Measurements from ENCODE around the gene TMEM100. TPM values are rescaled to one million over a fixed set of nuclear protein-coding genes. Genes with fewer than 3 reads are reported as not detected.

Gene TMEM100
- total and polyA plus RNA-seq, 2 of the 8 experiments (the other 6 are each of a cell fraction or from before 2014, with no cell fraction given): 0.36 to 0.48 TPM

DNA sequence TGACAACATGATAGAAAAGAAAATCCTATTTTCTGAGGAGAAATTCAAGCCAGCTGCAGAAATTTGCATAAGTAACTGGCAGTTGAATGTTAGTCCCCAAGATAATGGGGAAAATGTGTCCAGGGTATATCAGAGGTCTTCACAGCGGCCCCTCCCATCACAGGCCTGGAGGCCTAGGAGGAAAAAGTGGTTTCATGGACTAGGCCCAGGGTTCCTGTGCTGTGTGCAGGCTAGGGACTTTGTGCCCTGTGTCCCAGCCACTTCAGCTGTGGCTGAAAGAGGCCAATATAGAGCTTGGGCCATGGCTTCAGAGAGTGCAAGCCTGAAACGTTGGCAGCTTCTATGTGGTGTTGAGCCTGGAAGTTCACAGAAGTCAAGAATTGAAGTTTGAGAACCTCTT is 35.6 kb downstream of the TMEM100 start:
- Histone ChIP-seq H3K9me3 (ENCODE audit: insufficient read depth in 2 of 2, low read depth in 1 of 2, low read length in 1 of 2) (peaks cover 5 to 10% of the 10 kb centered on the region in 2 experiments; a peak in 3 of 4 replicates), H3K4me1 (replicated peaks in 1 of 4; ENCODE audit: control insufficient read depth in 3 of 4, insufficient read depth in 4 of 4, low read length in 3 of 4) (no peaks in the 10 kb centered on the region), H3K56ac (replicated peaks; ENCODE audit: insufficient read length, low read depth, low read length) (no peak overlapping the region), H2AK5ac (ENCODE audit: low read depth, low read length) (no peak overlapping the region), H2AFZ (ENCODE audit: low read length) (no peak overlapping the region), H2BK15ac (ENCODE audit: low read length) (no peak overlapping the region), H4K20me1 (replicated peaks in 1 of 2; ENCODE audit: control insufficient read depth in 1 of 2, insufficient read depth in 2 of 2, low read length in 2 of 2) (no peaks in the 10 kb centered on the region), H2BK20ac (ENCODE audit: low read length) (no peak overlapping the region), H3K79me1 (ENCODE audit: low read depth, low read length) (no peaks in the 10 kb centered on the region), H3K36me3 (ENCODE audit: control insufficient read depth in 2 of 4, insufficient read depth in 4 of 4, low read length in 3 of 4) (no peaks in the 10 kb centered on the region), H3K14ac (ENCODE audit: insufficient read length) (no peak overlapping the region), H3K27me3 (replicated peaks in 1 of 4; ENCODE audit: control insufficient read depth in 3 of 4, extremely low read depth in 1 of 4, insufficient read depth in 3 of 4, low read length in 3 of 4) (no peaks in the 10 kb centered on the region), H3K9ac (replicated peaks in 1 of 4; ENCODE audit: extremely low read depth in 1 of 4, low read depth in 3 of 4, low read length in 3 of 4) (no peak overlapping the region), H3K27ac (ENCODE audit: low read depth, low read length) (no peak overlapping the region), H3K23me2 (ENCODE audit: low read depth, low read length) (no peaks in the 10 kb centered on the region), H3K4ac (replicated peaks; ENCODE audit: insufficient read length, low read depth, low read length) (no peak overlapping the region), H3K4me3 (ENCODE audit: extremely low read depth in 1 of 4, insufficient read depth in 2 of 4, low read depth in 3 of 4, low read length in 4 of 4) (no peak overlapping the region), H3K18ac (ENCODE audit: extremely low read depth, low read length) (no peak overlapping the region), H3K23ac (ENCODE audit: insufficient read length) (no peak overlapping the region), H2BK12ac (ENCODE audit: low read depth, low read length) (no peak overlapping the region), H3K4me2 (ENCODE audit: insufficient read depth in 1 of 2, low read depth in 2 of 2, low read length in 2 of 2) (no peak overlapping the region), H4K5ac (ENCODE audit: insufficient read length, low read depth, low read length) (no peak overlapping the region), H4K8ac (ENCODE audit: extremely low read depth, insufficient read depth, low read length) (no peak overlapping the region), H4K91ac (replicated peaks; ENCODE audit: insufficient read length, low read length) (no peak overlapping the region), H2BK120ac (replicated peaks; ENCODE audit: low read depth, low read length) (no peak overlapping the region), H2BK5ac (ENCODE audit: low read depth, low read length) (no peak overlapping the region), H3K79me2 (ENCODE audit: control insufficient read depth in 1 of 2, insufficient read depth in 2 of 2, low read length in 2 of 2) (no peaks in the 10 kb centered on the region)
- CTCF ChIA-PET (ENCODE audit: partially characterized antibody): interaction anchor here (0.6 to 1.1 kb wide), 2 partner anchors 31 to 48 kb away, joined by 3 to 4 read pairs; no protein-coding TSS in a partner anchor
- TF ChIP-seq CTBP2 (IDR thresholded peaks at IDR 0.05; ENCODE audit: borderline replicate concordance, insufficient read depth, insufficient read length, low read length) (no peak), EP300 (IDR thresholded peaks at IDR 0.05; ENCODE audit: borderline replicate concordance in 1 of 2, low read depth in 2 of 2, low read length in 2 of 2) (no peak), BCL11A (IDR thresholded peaks at IDR 0.05; ENCODE audit: low read depth in 2 of 2, low read length in 2 of 2) (no peak), TAF7 (optimal IDR thresholded peaks at IDR 0.05; ENCODE audit: borderline replicate concordance, low read depth, low read length) (no peak), SP2 (IDR thresholded peaks at IDR 0.05; ENCODE audit: low read length) (no peak), TBP (IDR thresholded peaks at IDR 0.05; ENCODE audit: low read depth, low read length) (no peak), RAD21 (IDR thresholded peaks at IDR 0.05 in 1 of 2, conservative IDR thresholded peaks at IDR 0.05 in 1 of 2; ENCODE audit: low read depth in 2 of 2, low read length in 2 of 2) (no peak), SIRT6 (IDR thresholded peaks at IDR 0.05; ENCODE audit: low read length) (no peak), CBX5 (IDR thresholded peaks at IDR 0.05; ENCODE audit: low read depth, low read length) (no peak), SP4 (IDR thresholded peaks at IDR 0.05; ENCODE audit: low read length) (no peak), POLR2AphosphoS5 (IDR thresholded peaks at IDR 0.05; ENCODE audit: low read depth, low read length) (no peak)
- WGBS, 2 experiments (ENCODE audit: extremely low coverage in 1 of 2, insufficient coverage in 1 of 2, insufficient read length in 1 of 2, insufficient replicate concordance in 2 of 2, low coverage in 1 of 2, low lambda C conversion rate in 2 of 2, missing lambda C conversion rate in 1 of 2): 86% methylated on average over 2 of the region's 2 CpGs; no CpG with 5 or more reads in 1 of the 2 experiments
- no peak for DNase-seq (ENCODE audit: low read depth in 1 of 2, low spot score in 2 of 2)
- FAIRE-seq: no peak
- POLR2A ChIA-PET (ENCODE audit: partially characterized antibody): no interaction called here

Measured in H1 (cell line).